Neural cell (in vitro differentiated cells): ENCODE results near the gene TLL2. TPM values are rescaled to one million over a fixed set of nuclear protein-coding genes. Genes with fewer than 3 reads are reported as not detected.

Experiments used
- H2AFZ ChIP-seq: fragments of 200-600, 300-800 bp; sonication (generic), shearing (Covaris generic); 2 replicates; pipeline ENCODE4 v1.6.0; 2014; ENCODE audit warnings: low read depth, mild to moderate bottlenecking, antibody characterized with exemption, low read length, moderate library complexity
- H3F3A ChIP-seq: fragments of 200-600 bp; shearing (Covaris generic); 2 replicates; pipeline ENCODE4 v1.6.1; 2016; ENCODE audit warnings: mild to moderate bottlenecking, moderate library complexity, mixed read lengths, antibody characterized with exemption, low read length; ENCODE audit not compliant: insufficient read depth, poor library complexity, severe bottlenecking
- H3K27ac ChIP-seq: fragments of 200-600, 300-800 bp; sonication (generic), shearing (Covaris generic); 2 replicates; pipeline ENCODE4 v1.5.1; 2014; ENCODE audit warnings: mild to moderate bottlenecking, low read length, moderate library complexity
- H3K27me3 ChIP-seq: fragments of 300-800, 200-600 bp; sonication (generic), shearing (Covaris generic); 2 replicates; pipeline ENCODE4 v1.6.0; 2014; ENCODE audit warnings: mild to moderate bottlenecking, low read depth, low read length, moderate library complexity; ENCODE audit not compliant: insufficient read depth
- H3K36me3 ChIP-seq: fragments of 300-800, 200-600 bp; sonication (generic), shearing (Covaris generic); 2 replicates; pipeline ENCODE4 v1.5.1; 2014; ENCODE audit warnings: mild to moderate bottlenecking, antibody characterized with exemption, low read length, moderate library complexity; ENCODE audit not compliant: insufficient read depth
- H3K4me2 ChIP-seq: fragments of 300-800, 200-600 bp; sonication (generic), shearing (Covaris generic); 2 replicates; pipeline ENCODE4 v1.6.0; 2014; ENCODE audit warnings: mild to moderate bottlenecking, low read length
- H3K4me3 ChIP-seq: fragments of 300-800, 200-600 bp; sonication (generic), shearing (Covaris generic); 2 replicates; pipeline ENCODE4 v1.5.1; 2014; ENCODE audit warnings: mild to moderate bottlenecking, low read length, moderate library complexity
- H3K79me2 ChIP-seq: fragments of 200-600 bp; shearing (Covaris generic); replicated peaks from 2 replicates; pipeline ENCODE4 v1.6.0; 2014; ENCODE audit warnings: mild to moderate bottlenecking, low read length, moderate library complexity; ENCODE audit not compliant: insufficient read depth
- H3K9ac ChIP-seq: fragments of 300-800, 200-600 bp; sonication (generic), shearing (Covaris generic); 2 replicates; pipeline ENCODE4 v1.6.1; 2016; ENCODE audit warnings: mild to moderate bottlenecking, low read length, mixed read lengths
- H3K9me2 ChIP-seq: fragments of 200-600 bp; shearing (Covaris generic); 2 replicates; pipeline ENCODE4 v1.6.1; 2016; ENCODE audit warnings: mild to moderate bottlenecking, low read length, mixed read lengths; ENCODE audit not compliant: insufficient read depth
- H3K9me3 ChIP-seq: fragments of 200-600, 300-800 bp; sonication (generic), shearing (Covaris generic); 2 replicates; pipeline ENCODE4 v1.6.1; 2016; ENCODE audit warnings: mild to moderate bottlenecking, mixed run types, low read length, moderate library complexity, mixed read lengths
- H4K20me1 ChIP-seq: fragments of 200-600 bp; shearing (Covaris generic); 2 replicates; pipeline ENCODE4 v1.6.1; 2016; ENCODE audit warnings: mild to moderate bottlenecking, mixed run types; ENCODE audit not compliant: insufficient read depth
- EP300 ChIP-seq: fragments of 450-650 bp; conservative IDR thresholded peaks from 2 replicates; pipeline ENCODE4 v1.6.1; 2014; ENCODE audit warnings: antibody characterized with exemption, mild to moderate bottlenecking, moderate library complexity; ENCODE audit not compliant: poor library complexity, severe bottlenecking
- EZH2 ChIP-seq: fragments of 200-600, 300-800 bp; shearing (Covaris generic), sonication (generic); IDR thresholded peaks from 2 replicates; pipeline ENCODE4 v1.6.1; 2014; ENCODE audit warnings: antibody characterized with exemption, low read length, borderline replicate concordance, mild to moderate bottlenecking; ENCODE audit not compliant: insufficient read depth, poor library complexity, severe bottlenecking
- MXI1 ChIP-seq: fragments of 450-650 bp; conservative IDR thresholded peaks from 2 replicates; pipeline ENCODE4 v1.6.1; 2014; ENCODE audit warnings: antibody characterized with exemption, mild to moderate bottlenecking; ENCODE audit not compliant: poor library complexity, severe bottlenecking
- POLR2AphosphoS5 ChIP-seq: IDR thresholded peaks from 2 replicates; pipeline ENCODE4 v1.6.1; 2012
- RAD21 ChIP-seq: fragments of 450-650 bp; conservative IDR thresholded peaks from 2 replicates; pipeline ENCODE4 v1.6.1; 2014; ENCODE audit warnings: antibody characterized with exemption, mild to moderate bottlenecking, moderate library complexity
- SMC3 ChIP-seq: fragments of 450-650 bp; conservative IDR thresholded peaks from 2 replicates; pipeline ENCODE4 v1.6.1; 2014; ENCODE audit warnings: antibody characterized with exemption, mild to moderate bottlenecking, moderate library complexity; ENCODE audit not compliant: poor library complexity
- TAF1 ChIP-seq: IDR thresholded peaks from 2 replicates; pipeline ENCODE4 v1.6.1; 2012; ENCODE audit warnings: low read depth
- polyA plus RNA-seq: library from polyadenylated mRNA; depleted of rRNA; stranded (reverse); fragments of >200 nt; gene quantifications from 2 replicates; pipeline ENCODE4 v1.2.3, GENCODE V29; 2014
- TF ChIP-seq, protein P1 (sequence below): IDR thresholded peaks from 2 replicates; pipeline ENCODE4 v1.6.1; 2012; ENCODE audit warnings: borderline replicate concordance
- TF ChIP-seq, protein P2 (sequence below): fragments of 450-650 bp; IDR thresholded peaks from 2 replicates; pipeline ENCODE4 v1.5.1; 2014; ENCODE audit warnings: antibody characterized with exemption, mild to moderate bottlenecking, moderate library complexity; ENCODE audit not compliant: poor library complexity, severe bottlenecking

The TLL2 gene
- polyA plus RNA-seq, 1 donor from 2014 or later = 0.11 TPM

DNA sequence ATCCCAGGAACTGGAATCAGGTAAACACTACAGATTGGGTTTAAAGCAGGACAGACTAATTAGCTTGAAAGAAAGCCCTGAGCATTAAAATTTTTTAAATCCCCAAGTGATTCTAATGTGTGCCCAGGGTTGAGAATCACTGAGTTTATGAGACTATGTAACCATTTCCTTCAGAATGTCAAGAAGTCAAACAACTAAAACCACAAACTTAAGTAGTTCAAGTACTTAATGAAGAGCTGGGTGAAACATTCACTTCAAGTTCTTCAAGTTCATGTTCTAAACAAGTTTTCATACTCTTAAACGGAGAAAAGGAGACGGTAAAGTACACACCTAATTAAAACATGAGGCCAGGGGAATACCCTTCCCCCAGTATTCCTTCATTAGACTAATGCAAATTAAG lies 28.2 kb upstream of the TLL2 start:
- Histone ChIP-seq H3K9ac (no peak overlapping the region), H3K27me3 (no peaks in the 10 kb centered on the region), H3K4me3 (no peak overlapping the region), H3K9me2 (no peaks in the 10 kb centered on the region), H3K79me2 (no peaks in the 10 kb centered on the region), H3K36me3 (peaks cover 7% of the 10 kb centered on the region), H3K4me2 (no peak overlapping the region), H4K20me1 (no peaks in the 10 kb centered on the region), H3K27ac (no peak overlapping the region), H3F3A (no peaks in the 10 kb centered on the region), H3K9me3 (peaks cover 4% of the 10 kb centered on the region), H2AFZ (no peak overlapping the region)
- TF ChIP-seq RAD21 = no peak

DNA sequence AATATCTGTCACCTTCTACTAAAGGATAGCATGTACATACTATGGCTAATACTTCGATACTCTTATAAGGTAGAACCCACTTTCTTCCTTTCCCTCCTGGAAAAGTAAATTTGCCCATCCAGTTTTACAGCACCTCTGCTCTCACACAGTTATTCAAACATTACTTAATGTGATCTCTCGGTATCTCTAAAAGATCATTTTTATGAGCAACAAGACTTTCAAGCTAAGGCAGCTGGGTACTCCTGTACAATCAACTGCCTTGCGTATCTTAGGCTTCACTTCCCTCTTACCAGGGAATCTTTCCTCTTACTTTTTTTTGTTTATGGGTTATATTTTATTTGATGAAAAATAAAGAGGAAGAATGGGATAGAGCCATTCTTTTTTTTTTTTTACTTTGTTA lies 26.5 kb upstream of the TLL2 start:
- Histone ChIP-seq H4K20me1 (no peaks in the 10 kb centered on the region), H3K27me3 (no peaks in the 10 kb centered on the region), H3K9me2 (no peaks in the 10 kb centered on the region), H3K27ac (no peak overlapping the region), H3K4me3 (no peak overlapping the region), H2AFZ (no peak overlapping the region), H3K79me2 (no peaks in the 10 kb centered on the region), H3K9me3 (peaks cover 4% of the 10 kb centered on the region), H3F3A (no peaks in the 10 kb centered on the region), H3K36me3 (no peaks in the 10 kb centered on the region), H3K4me2 (no peak overlapping the region), H3K9ac (no peak overlapping the region)
- no peak for TF ChIP-seq EZH2

DNA sequence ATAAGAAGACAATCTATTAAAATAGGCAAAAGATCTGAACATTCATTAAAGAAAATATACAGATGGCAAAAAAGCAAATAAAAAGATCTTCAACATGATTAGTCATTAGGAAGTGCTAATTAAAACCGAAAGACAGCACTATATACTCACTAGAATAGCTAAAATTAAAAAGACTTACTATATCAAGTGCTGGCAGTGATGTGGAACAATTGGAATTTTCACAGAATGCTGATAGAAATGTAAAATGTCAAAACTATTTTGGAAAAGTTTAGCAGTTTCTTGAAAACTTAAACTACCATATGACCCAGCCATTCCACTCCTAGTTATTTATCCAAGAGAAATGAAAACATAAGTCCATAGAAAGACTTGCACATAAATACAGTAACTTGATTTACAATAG lies 25.0 kb upstream of the TLL2 start:
- H3K9me2 ChIP-seq = no peaks in the 10 kb centered on the region
- H4K20me1 ChIP-seq = no peaks in the 10 kb centered on the region

More for the DNA sequence above, 25.0 kb upstream of the TLL2 start:
- H3K9ac ChIP-seq = no peak overlapping the region
- H3K9me3 ChIP-seq = peaks cover 4% of the 10 kb centered on the region
- H3F3A ChIP-seq = no peaks in the 10 kb centered on the region
- H3K4me3 ChIP-seq = no peak overlapping the region
- TF ChIP-seq RAD21 (no peak), POLR2AphosphoS5 (no peak), SMC3 (no peak), EP300 (no peak), EZH2 (no peak), MXI1 (no peak), TAF1 (no peak)
- TF ChIP-seq, protein P1, sequence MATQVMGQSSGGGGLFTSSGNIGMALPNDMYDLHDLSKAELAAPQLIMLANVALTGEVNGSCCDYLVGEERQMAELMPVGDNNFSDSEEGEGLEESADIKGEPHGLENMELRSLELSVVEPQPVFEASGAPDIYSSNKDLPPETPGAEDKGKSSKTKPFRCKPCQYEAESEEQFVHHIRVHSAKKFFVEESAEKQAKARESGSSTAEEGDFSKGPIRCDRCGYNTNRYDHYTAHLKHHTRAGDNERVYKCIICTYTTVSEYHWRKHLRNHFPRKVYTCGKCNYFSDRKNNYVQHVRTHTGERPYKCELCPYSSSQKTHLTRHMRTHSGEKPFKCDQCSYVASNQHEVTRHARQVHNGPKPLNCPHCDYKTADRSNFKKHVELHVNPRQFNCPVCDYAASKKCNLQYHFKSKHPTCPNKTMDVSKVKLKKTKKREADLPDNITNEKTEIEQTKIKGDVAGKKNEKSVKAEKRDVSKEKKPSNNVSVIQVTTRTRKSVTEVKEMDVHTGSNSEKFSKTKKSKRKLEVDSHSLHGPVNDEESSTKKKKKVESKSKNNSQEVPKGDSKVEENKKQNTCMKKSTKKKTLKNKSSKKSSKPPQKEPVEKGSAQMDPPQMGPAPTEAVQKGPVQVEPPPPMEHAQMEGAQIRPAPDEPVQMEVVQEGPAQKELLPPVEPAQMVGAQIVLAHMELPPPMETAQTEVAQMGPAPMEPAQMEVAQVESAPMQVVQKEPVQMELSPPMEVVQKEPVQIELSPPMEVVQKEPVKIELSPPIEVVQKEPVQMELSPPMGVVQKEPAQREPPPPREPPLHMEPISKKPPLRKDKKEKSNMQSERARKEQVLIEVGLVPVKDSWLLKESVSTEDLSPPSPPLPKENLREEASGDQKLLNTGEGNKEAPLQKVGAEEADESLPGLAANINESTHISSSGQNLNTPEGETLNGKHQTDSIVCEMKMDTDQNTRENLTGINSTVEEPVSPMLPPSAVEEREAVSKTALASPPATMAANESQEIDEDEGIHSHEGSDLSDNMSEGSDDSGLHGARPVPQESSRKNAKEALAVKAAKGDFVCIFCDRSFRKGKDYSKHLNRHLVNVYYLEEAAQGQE = no peak
- TF ChIP-seq, protein P2, sequence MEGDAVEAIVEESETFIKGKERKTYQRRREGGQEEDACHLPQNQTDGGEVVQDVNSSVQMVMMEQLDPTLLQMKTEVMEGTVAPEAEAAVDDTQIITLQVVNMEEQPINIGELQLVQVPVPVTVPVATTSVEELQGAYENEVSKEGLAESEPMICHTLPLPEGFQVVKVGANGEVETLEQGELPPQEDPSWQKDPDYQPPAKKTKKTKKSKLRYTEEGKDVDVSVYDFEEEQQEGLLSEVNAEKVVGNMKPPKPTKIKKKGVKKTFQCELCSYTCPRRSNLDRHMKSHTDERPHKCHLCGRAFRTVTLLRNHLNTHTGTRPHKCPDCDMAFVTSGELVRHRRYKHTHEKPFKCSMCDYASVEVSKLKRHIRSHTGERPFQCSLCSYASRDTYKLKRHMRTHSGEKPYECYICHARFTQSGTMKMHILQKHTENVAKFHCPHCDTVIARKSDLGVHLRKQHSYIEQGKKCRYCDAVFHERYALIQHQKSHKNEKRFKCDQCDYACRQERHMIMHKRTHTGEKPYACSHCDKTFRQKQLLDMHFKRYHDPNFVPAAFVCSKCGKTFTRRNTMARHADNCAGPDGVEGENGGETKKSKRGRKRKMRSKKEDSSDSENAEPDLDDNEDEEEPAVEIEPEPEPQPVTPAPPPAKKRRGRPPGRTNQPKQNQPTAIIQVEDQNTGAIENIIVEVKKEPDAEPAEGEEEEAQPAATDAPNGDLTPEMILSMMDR = no peak
- no peak overlapping the region for H3K4me2 ChIP-seq
- no peaks in the 10 kb centered on the region for H3K36me3 ChIP-seq
- H3K27ac ChIP-seq = no peak overlapping the region
- no peak overlapping the region for H2AFZ ChIP-seq
- H3K79me2 ChIP-seq = no peaks in the 10 kb centered on the region
- no peaks in the 10 kb centered on the region for H3K27me3 ChIP-seq
